IPS-15b (cell line): Measurements from ENCODE around the gene MPV17L2.
"Not testable (repeated sequence)": the region's sequence is repeated elsewhere in the genome, so short reads cannot be mapped to it uniquely, and the experiment has no call there.

Experiments used
- H3K27me3 ChIP-seq: one replicate; pipeline ENCODE4 v1.6.1; 2013; ENCODE audit warnings: low read length; ENCODE audit not compliant: control insufficient read depth, insufficient read depth
- H3K36me3 ChIP-seq: one replicate; pipeline ENCODE4 v1.6.1; 2013; ENCODE audit warnings: low read length; ENCODE audit not compliant: control insufficient read depth, insufficient read depth
- H3K4me1 ChIP-seq: one replicate; pipeline ENCODE4 v1.6.1; 2013; ENCODE audit warnings: mild to moderate bottlenecking, low read length; ENCODE audit not compliant: control insufficient read depth, insufficient read depth
- H3K4me3 ChIP-seq: one replicate; pipeline ENCODE4 v1.5.1; 2013; ENCODE audit warnings: low read depth, low read length
- H3K9ac ChIP-seq: one replicate; pipeline ENCODE4 v1.6.1; 2013; ENCODE audit warnings: low read depth, mild to moderate bottlenecking, low read length
- H3K9me3 ChIP-seq: one replicate; pipeline ENCODE4 v1.6.1; 2013; ENCODE audit warnings: mild to moderate bottlenecking, low read length; ENCODE audit not compliant: control insufficient read depth, insufficient read depth

Gene MPV17L2

GRCh38 chr19:18197941-18198340 is 4.9 kb downstream of the MPV17L2 start:
- H3K4me1 ChIP-seq, result peaks cover 4% of the 10 kb centered on the region
- no peaks in the 10 kb centered on the region for H3K27me3 ChIP-seq
- H3K4me3 ChIP-seq, result no peak overlapping the region
- no peak overlapping the region for H3K9ac ChIP-seq
- peaks cover 32% of the 10 kb centered on the region for H3K36me3 ChIP-seq
- no peaks in the 10 kb centered on the region for H3K9me3 ChIP-seq

- no peaks in the 10 kb centered on the region for H3K27me3 ChIP-seq
- H3K9me3 ChIP-seq, result no peaks in the 10 kb centered on the region
- H3K9ac ChIP-seq, result no peak overlapping the region
- peaks cover 32% of the 10 kb centered on the region for H3K36me3 ChIP-seq
- H3K4me3 ChIP-seq, result no peak overlapping the region
- H3K4me1 ChIP-seq, result peaks cover 4% of the 10 kb centered on the region
Observed at GRCh38 chr19:18198374-18198773, 5.4 kb downstream of the MPV17L2 start.

- no peaks in the 10 kb centered on the region for H3K4me1 ChIP-seq
- H3K9ac ChIP-seq, result no peak overlapping the region
- no peaks in the 10 kb centered on the region for H3K9me3 ChIP-seq
- H3K4me3 ChIP-seq, result peak overlapping the region; percentile 95
- peaks cover 18% of the 10 kb centered on the region for H3K36me3 ChIP-seq
- no peaks in the 10 kb centered on the region for H3K27me3 ChIP-seq
Observed at GRCh38 chr19:18202397-18202777, 9.4 kb downstream of the MPV17L2 start.

- H3K36me3 ChIP-seq, result peaks cover 14% of the 10 kb centered on the region
Observed at GRCh38 chr19:18202778-18203407, 9.9 kb downstream of the MPV17L2 start.

GRCh38 chr19:18203408-18203862 is 10.4 kb downstream of the MPV17L2 start:
- H3K9ac ChIP-seq, result peak overlapping the region; percentile 76
- H3K36me3 ChIP-seq, result peaks cover 9% of the 10 kb centered on the region
- H3K27me3 ChIP-seq, result no peaks in the 10 kb centered on the region
- peak overlapping the region; percentile 95 for H3K4me3 ChIP-seq
- no peaks in the 10 kb centered on the region for H3K9me3 ChIP-seq
- H3K4me1 ChIP-seq, result peaks cover 4% of the 10 kb centered on the region

More at GRCh38 chr19:18202778-18203407, 9.9 kb downstream of the MPV17L2 start:
- Histone ChIP-seq H3K27me3 (no peaks in the 10 kb centered on the region), H3K9ac (peak overlapping the region; percentile 76), H3K4me3 (peak overlapping the region; percentile 95), H3K4me1 (peaks cover 1% of the 10 kb centered on the region), H3K9me3 (no peaks in the 10 kb centered on the region)

GRCh38 chr19:18203863-18204393 is 10.9 kb downstream of the MPV17L2 start, which contains the start of gene RAB3A:
Gene RAB3A (minus strand): TSS chr19:18204042. CDS start chr19:18202740, 1,302 bp downstream.
- Histone ChIP-seq H3K27me3 (no peaks in the 10 kb centered on the region), H3K36me3 (peaks cover 5% of the 10 kb centered on the region), H3K9ac (peak within 1 kb of the TSS; percentile 81), H3K4me3 (peak within 1 kb of the TSS; percentile 95), H3K9me3 (no peaks in the 10 kb centered on the region), H3K4me1 (peaks cover 4% of the 10 kb centered on the region)

- Histone ChIP-seq H3K4me3 (peak overlapping the region; percentile 69), H3K9ac (peak overlapping the region; percentile 81), H3K4me1 (peaks cover 4% of the 10 kb centered on the region)
Observed at GRCh38 chr19:18204394-18205199, 11.6 kb downstream of the MPV17L2 start.

GRCh38 chr19:18205200-18205892 is 12.3 kb downstream of the MPV17L2 start:
- peaks cover 4% of the 10 kb centered on the region for H3K4me1 ChIP-seq
- H3K4me3 ChIP-seq, result peak overlapping the region; percentile 69
- no peaks in the 10 kb centered on the region for H3K9me3 ChIP-seq
- H3K9ac ChIP-seq, result peak overlapping the region; percentile 81
- H3K36me3 ChIP-seq, result peaks cover 2% of the 10 kb centered on the region
- H3K27me3 ChIP-seq, result no peaks in the 10 kb centered on the region

More at GRCh38 chr19:18204394-18205199, 11.6 kb downstream of the MPV17L2 start:
- Histone ChIP-seq H3K9me3 (no peaks in the 10 kb centered on the region), H3K27me3 (no peaks in the 10 kb centered on the region), H3K36me3 (peaks cover 5% of the 10 kb centered on the region)

GRCh38 chr19:18206018-18206417 is 13.0 kb downstream of the MPV17L2 start:
- Histone ChIP-seq H3K4me3 (peak overlapping the region; percentile 69), H3K27me3 (no peaks in the 10 kb centered on the region), H3K9me3 (no peaks in the 10 kb centered on the region), H3K36me3 (no peaks in the 10 kb centered on the region), H3K9ac (peak overlapping the region; percentile 38), H3K4me1 (peaks cover 4% of the 10 kb centered on the region)

- Histone ChIP-seq H3K9me3 (no peaks in the 10 kb centered on the region), H3K4me3 (no peak overlapping the region), H3K36me3 (peaks cover 2% of the 10 kb centered on the region), H3K4me1 (peaks cover 4% of the 10 kb centered on the region), H3K9ac (no peak overlapping the region), H3K27me3 (no peaks in the 10 kb centered on the region)
Observed at GRCh38 chr19:18208098-18208951, 15.3 kb downstream of the MPV17L2 start.

- not testable (repeated sequence) for H3K4me3 ChIP-seq
Observed at GRCh38 chr19:18209912-18210311, 16.9 kb downstream of the MPV17L2 start.

More at GRCh38 chr19:18209912-18210311, 16.9 kb downstream of the MPV17L2 start:
- not testable (repeated sequence) for H3K4me1 ChIP-seq, H3K9ac ChIP-seq, H3K27me3 ChIP-seq, H3K9me3 ChIP-seq, H3K36me3 ChIP-seq
